ENCODE results near the gene SYTL5. TPM values are rescaled to one million over a fixed set of nuclear protein-coding genes. Genes with fewer than 3 reads are reported as not detected.

Gene SYTL5
- total RNA-seq, 3 donors from 2014 or later: 0.80 to 10.0 (median 3.9) TPM

GRCh38 chrX:38175139-38175538 lies 168.8 kb downstream of the SYTL5 start:
- no peak for DNase-seq (ENCODE audit: low spot score in 2 of 2)
- H3K9me3 ChIP-seq: no peaks in the 10 kb centered on the region
- H3K36me3 ChIP-seq: no peaks in the 10 kb centered on the region
- no peaks in the 10 kb centered on the region for H3K4me1 ChIP-seq
- H3K27ac ChIP-seq: no peak overlapping the region
- H3K27me3 ChIP-seq: peaks cover 0 to 47% of the 10 kb centered on the region in 2 donors
- intact Hi-C loops (cut with DNase I; ENCODE audit: low total_unique reads): no loop called here
- TF ChIP-seq POLR2A (IDR thresholded peaks at IDR 0.05) (no peak), CTCF (IDR thresholded peaks at IDR 0.05) (peak in 2 of 3 donors; percentile 24 to 38)
- no peak overlapping the region for H3K4me3 ChIP-seq

GRCh38 chrX:38178396-38178795 lies 172.0 kb downstream of the SYTL5 start:
- DNase-seq (ENCODE audit: low spot score in 2 of 2): no peak
- Histone ChIP-seq H3K4me1 (no peaks in the 10 kb centered on the region), H3K27me3 (peaks cover 0 to 49% of the 10 kb centered on the region in 2 donors), H3K27ac (no peak overlapping the region), H3K4me3 (no peak overlapping the region), H3K36me3 (no peaks in the 10 kb centered on the region), H3K9me3 (no peaks in the 10 kb centered on the region)
- TF ChIP-seq CTCF (IDR thresholded peaks at IDR 0.05) (no peak), POLR2AphosphoS5 (IDR thresholded peaks at IDR 0.05) (no peak), POLR2A (IDR thresholded peaks at IDR 0.05) (no peak)
- intact Hi-C loops (cut with DNase I; ENCODE audit: low total_unique reads): no loop called here

Other genes starting within 250 kb of the SYTL5 start
- gene CYBB, start 226.5 kb upstream of the SYTL5 start, total RNA-seq: 10 to 100 TPM; 13.1 to 25.5 (median 23.5) TPM
- 10 to 100 TPM; 37.0 to 40.0 (median 37.5) TPM for gene DYNLT3, start 159.0 kb upstream of the SYTL5 start, total RNA-seq
- gene SRPX, start 214.3 kb downstream of the SYTL5 start, total RNA-seq: 100 to 1,000 TPM; 108 to 415 (median 168) TPM